Activated CD4-positive, alpha-beta T cell treated with anti-CD3 and anti-CD28 coated beads, Interleukin-2, amount 50 U/mL, for 24 hours (primary cell): ENCODE results near the gene FCRL5.

ENCODE experiments used
- DNase-seq, 2 donors: peaks; one replicate each; pipeline ENCODE4 v3.0.0-alpha.2; 2020; ENCODE audit warnings: low read depth in 1 of 2, low spot score in 1 of 2

The FCRL5 gene

GRCh38 chr1:157532569-157532968 lies 19.7 kb downstream of the FCRL5 start:
- DNase-seq, result no peak

- DNase-seq, result no peak
These were observed 28.4 kb downstream of the FCRL5 start for GRCh38 chr1:157523774-157524493.

- DNase-seq, result no peak
These were observed 31.3 kb downstream of the FCRL5 start for GRCh38 chr1:157521056-157521455.

GRCh38 chr1:157520386-157520935 lies 31.9 kb downstream of the FCRL5 start:
- no peak for DNase-seq

- no peak for DNase-seq
These were observed 32.9 kb downstream of the FCRL5 start for GRCh38 chr1:157519451-157519850.

- DNase-seq, result no peak
These were observed 35.3 kb downstream of the FCRL5 start for GRCh38 chr1:157517016-157517415.

GRCh38 chr1:157515709-157516108 lies 36.6 kb downstream of the FCRL5 start:
- DNase-seq, result no peak

GRCh38 chr1:157515141-157515540 lies 37.2 kb downstream of the FCRL5 start:
- DNase-seq, result no peak

- no peak for DNase-seq
These were observed 40.0 kb downstream of the FCRL5 start for GRCh38 chr1:157512036-157512969.

- no peak for DNase-seq
These were observed 42.6 kb downstream of the FCRL5 start for GRCh38 chr1:157509546-157510232.

- DNase-seq, result peak in 1 of 2 donors; percentile 11
These were observed 46.6 kb downstream of the FCRL5 start for GRCh38 chr1:157505481-157506272.

GRCh38 chr1:157504646-157505045 lies 47.7 kb downstream of the FCRL5 start:
- no peak for DNase-seq

GRCh38 chr1:157499521-157499920 lies 52.8 kb downstream of the FCRL5 start:
- DNase-seq, result no peak

- no peak for DNase-seq
These were observed 53.6 kb downstream of the FCRL5 start for GRCh38 chr1:157498736-157499090.

- DNase-seq, result no peak
These were observed 54.2 kb downstream of the FCRL5 start for GRCh38 chr1:157497987-157498735.

- no peak for DNase-seq
These were observed 55.0 kb downstream of the FCRL5 start for GRCh38 chr1:157497284-157497683.

GRCh38 chr1:157496121-157496526 lies 56.2 kb downstream of the FCRL5 start:
- DNase-seq, result peak in 1 of 2 donors; percentile 45

- no peak for DNase-seq
These were observed 57.0 kb downstream of the FCRL5 start for GRCh38 chr1:157495285-157495684.

- DNase-seq, result no peak
These were observed 58.2 kb downstream of the FCRL5 start for GRCh38 chr1:157494093-157494492.
